HG02798 (cell line): ENCODE data around the gene COL9A1.

ENCODE experiments used
- ATAC-seq: cut with Tn5 transposase; IDR thresholded peaks from one replicate; pipeline ENCODE4 v1.9.1; 2021; ENCODE audit warnings: mild to moderate bottlenecking; ENCODE audit not compliant: unreplicated experiment, poor library complexity

The COL9A1 gene

GRCh38 chr6:70292193-70292592 lies 10.7 kb downstream of the COL9A1 start:
- ATAC-seq: no peak

GRCh38 chr6:70289299-70289698 lies 13.6 kb downstream of the COL9A1 start:
- ATAC-seq: no peak

GRCh38 chr6:70286905-70287304 lies 16.0 kb downstream of the COL9A1 start:
- ATAC-seq: no peak

GRCh38 chr6:70285201-70285600 lies 17.7 kb downstream of the COL9A1 start:
- ATAC-seq: no peak

- ATAC-seq: no peak
These were observed 19.9 kb downstream of the COL9A1 start for GRCh38 chr6:70282919-70283461.

GRCh38 chr6:70282312-70282918 lies 20.5 kb downstream of the COL9A1 start:
- ATAC-seq: no peak

GRCh38 chr6:70281923-70282311 lies 21.0 kb downstream of the COL9A1 start:
- ATAC-seq: no peak

- ATAC-seq: no peak
These were observed 22.5 kb downstream of the COL9A1 start for GRCh38 chr6:70280400-70280853.

GRCh38 chr6:70277470-70277869 lies 25.4 kb downstream of the COL9A1 start:
- ATAC-seq: no peak

- no peak for ATAC-seq
These were observed 28.5 kb downstream of the COL9A1 start for GRCh38 chr6:70274338-70274737.

- no peak for ATAC-seq
These were observed 30.8 kb downstream of the COL9A1 start for GRCh38 chr6:70272071-70272470.

GRCh38 chr6:70270287-70271005 lies 32.4 kb downstream of the COL9A1 start:
- no peak for ATAC-seq

GRCh38 chr6:70266142-70266541 lies 36.7 kb downstream of the COL9A1 start:
- no peak for ATAC-seq

GRCh38 chr6:70264306-70264705 lies 38.6 kb downstream of the COL9A1 start:
- no peak for ATAC-seq

- ATAC-seq: no peak
These were observed 44.4 kb downstream of the COL9A1 start for GRCh38 chr6:70258483-70258882.

- no peak for ATAC-seq
These were observed 45.1 kb downstream of the COL9A1 start for GRCh38 chr6:70257768-70258273.

GRCh38 chr6:70254784-70255183 lies 48.1 kb downstream of the COL9A1 start:
- ATAC-seq: no peak

GRCh38 chr6:70253923-70254322 lies 49.0 kb downstream of the COL9A1 start:
- no peak for ATAC-seq

GRCh38 chr6:70252604-70253003 lies 50.3 kb downstream of the COL9A1 start:
- ATAC-seq: no peak

GRCh38 chr6:70246118-70246517 lies 56.8 kb downstream of the COL9A1 start:
- ATAC-seq: no peak

GRCh38 chr6:70241991-70242420 lies 60.9 kb downstream of the COL9A1 start:
- no peak for ATAC-seq
